C4-2B (cell line): ENCODE results near the gene F3.
"Not testable (repeated sequence)": the region's sequence is repeated elsewhere in the genome, so short reads cannot be mapped to it uniquely, and the experiment has no call there.

Experiments used
- H3K27ac ChIP-seq: fragments of 450-650 bp; 2 replicates; pipeline ENCODE4 v1.5.1; 2017
- CTCF ChIP-seq: fragments of 450-650 bp; conservative IDR thresholded peaks from 2 replicates; pipeline ENCODE4 v1.5.1; 2017; ENCODE audit warnings: mild to moderate bottlenecking
- ZFX ChIP-seq: fragments of 450-650 bp; IDR thresholded peaks from 2 replicates; pipeline ENCODE4 v1.6.1; 2017

F3 gene

GRCh38 chr1:94578856-94579255 lies 37.3 kb upstream of the F3 start:
- no peak overlapping the region for H3K27ac ChIP-seq
- TF ChIP-seq CTCF (no peak), ZFX (no peak)

GRCh38 chr1:94573917-94574316 lies 32.4 kb upstream of the F3 start:
- H3K27ac ChIP-seq: not testable (repeated sequence)

GRCh38 chr1:94572780-94573179 lies 31.2 kb upstream of the F3 start:
- no peak overlapping the region for H3K27ac ChIP-seq
- TF ChIP-seq ZFX (no peak), CTCF (no peak)

- H3K27ac ChIP-seq: not testable (repeated sequence)
These were observed 29.4 kb upstream of the F3 start for GRCh38 chr1:94570965-94571364.

GRCh38 chr1:94568806-94569205 lies 27.2 kb upstream of the F3 start:
- not testable (repeated sequence) for H3K27ac ChIP-seq

GRCh38 chr1:94567975-94568607 lies 26.5 kb upstream of the F3 start:
- H3K27ac ChIP-seq: not testable (repeated sequence)

GRCh38 chr1:94566436-94566835 lies 24.9 kb upstream of the F3 start:
- H3K27ac ChIP-seq: not testable (repeated sequence)

GRCh38 chr1:94565901-94566300 lies 24.3 kb upstream of the F3 start:
- no peak overlapping the region for H3K27ac ChIP-seq
- no peak for TF ChIP-seq CTCF

- no peak overlapping the region for H3K27ac ChIP-seq
- TF ChIP-seq CTCF (no peak), ZFX (no peak)
These were observed 21.1 kb upstream of the F3 start for GRCh38 chr1:94562519-94563260.

- no peak for TF ChIP-seq CTCF
- TF ChIP-seq ZFX: no peak
- no peak overlapping the region for H3K27ac ChIP-seq
These were observed 18.8 kb upstream of the F3 start for GRCh38 chr1:94560333-94560732.
